AG10803 (cell line): ENCODE data around the gene CATSPERD.
A peak's percentile ranks its signal among the peaks of the same experiment; 100 is the strongest.

Source experiments
- DNase-seq: peaks from one replicate; pipeline ENCODE4 v3.0.0; 2010; ENCODE audit warnings: low read depth
- H3K4me3 ChIP-seq: 2 replicates; pipeline ENCODE4 v1.5.1; 2011; ENCODE audit warnings: mild to moderate bottlenecking, low read length, control low read depth
- TF ChIP-seq, protein P1 (sequence below): conservative IDR thresholded peaks from 2 replicates; pipeline ENCODE4 v1.5.1; 2011; ENCODE audit warnings: mild to moderate bottlenecking, low read length, control low read depth, inconsistent platforms

CATSPERD gene

DNA sequence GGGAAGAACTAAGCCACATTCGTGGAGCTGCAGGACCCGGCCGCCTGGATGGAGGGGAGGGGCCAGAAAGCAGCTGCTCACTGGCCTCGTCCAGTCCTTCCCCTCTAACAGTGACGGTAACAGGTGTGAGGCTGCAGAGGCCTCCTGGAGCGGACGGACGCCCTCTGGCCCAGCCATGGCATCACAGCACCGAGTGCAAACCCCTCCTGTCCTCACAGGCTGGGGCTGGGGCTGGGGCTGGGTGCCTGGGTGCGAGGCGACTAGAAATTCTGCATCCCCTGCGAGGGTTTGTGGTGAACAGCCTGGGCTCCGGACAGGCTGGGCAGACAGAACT is 43.7 kb upstream of the CATSPERD start:
- no peak overlapping the region for H3K4me3 ChIP-seq
- DNase-seq = no peak
- TF ChIP-seq, protein P1, sequence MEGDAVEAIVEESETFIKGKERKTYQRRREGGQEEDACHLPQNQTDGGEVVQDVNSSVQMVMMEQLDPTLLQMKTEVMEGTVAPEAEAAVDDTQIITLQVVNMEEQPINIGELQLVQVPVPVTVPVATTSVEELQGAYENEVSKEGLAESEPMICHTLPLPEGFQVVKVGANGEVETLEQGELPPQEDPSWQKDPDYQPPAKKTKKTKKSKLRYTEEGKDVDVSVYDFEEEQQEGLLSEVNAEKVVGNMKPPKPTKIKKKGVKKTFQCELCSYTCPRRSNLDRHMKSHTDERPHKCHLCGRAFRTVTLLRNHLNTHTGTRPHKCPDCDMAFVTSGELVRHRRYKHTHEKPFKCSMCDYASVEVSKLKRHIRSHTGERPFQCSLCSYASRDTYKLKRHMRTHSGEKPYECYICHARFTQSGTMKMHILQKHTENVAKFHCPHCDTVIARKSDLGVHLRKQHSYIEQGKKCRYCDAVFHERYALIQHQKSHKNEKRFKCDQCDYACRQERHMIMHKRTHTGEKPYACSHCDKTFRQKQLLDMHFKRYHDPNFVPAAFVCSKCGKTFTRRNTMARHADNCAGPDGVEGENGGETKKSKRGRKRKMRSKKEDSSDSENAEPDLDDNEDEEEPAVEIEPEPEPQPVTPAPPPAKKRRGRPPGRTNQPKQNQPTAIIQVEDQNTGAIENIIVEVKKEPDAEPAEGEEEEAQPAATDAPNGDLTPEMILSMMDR = no peak

DNA sequence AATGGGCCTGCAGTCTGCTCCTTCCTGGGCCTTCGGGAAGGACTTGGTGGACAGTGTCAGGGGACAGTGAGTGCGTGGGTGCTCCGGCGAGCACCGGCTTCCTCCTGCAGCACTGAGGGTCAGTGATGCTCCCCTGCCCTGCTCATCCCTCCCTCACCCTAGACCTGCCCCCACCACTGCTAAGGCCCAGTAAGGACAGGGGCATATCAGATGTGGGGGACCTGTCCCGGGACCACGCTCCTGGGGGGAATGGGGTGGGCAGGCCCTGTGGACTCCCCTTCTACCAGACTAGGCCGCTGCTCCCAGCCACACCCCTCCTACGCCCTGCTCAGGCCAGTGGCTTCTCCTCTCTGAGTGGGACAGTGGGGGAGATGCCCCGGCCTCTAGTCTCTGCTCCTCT is 43.3 kb upstream of the CATSPERD start:
- DNase-seq = no peak
- TF ChIP-seq, protein P1 = no peak
- H3K4me3 ChIP-seq = no peak overlapping the region

DNA sequence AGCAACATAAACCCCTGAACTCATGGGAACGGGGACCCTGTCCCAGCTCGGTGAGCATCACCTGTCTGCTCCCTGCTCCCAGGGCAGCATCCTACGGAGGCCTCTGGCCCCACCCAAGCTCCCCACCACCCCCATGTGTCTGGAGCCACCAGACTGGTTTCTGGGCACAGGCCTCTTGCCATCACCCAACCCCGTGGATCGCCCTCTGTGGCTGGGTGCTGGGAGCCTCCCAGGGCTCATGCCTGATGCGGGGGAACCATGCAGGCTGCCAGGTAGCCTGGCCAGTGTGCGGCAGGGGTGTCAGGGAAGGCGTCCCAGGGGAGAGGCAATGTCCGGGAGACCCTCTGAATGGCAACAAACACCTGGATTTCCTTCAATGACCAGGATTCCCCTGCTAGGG is 42.9 kb upstream of the CATSPERD start:
- DNase-seq = no peak
- no peak overlapping the region for H3K4me3 ChIP-seq
- TF ChIP-seq, protein P1 = no peak

DNA sequence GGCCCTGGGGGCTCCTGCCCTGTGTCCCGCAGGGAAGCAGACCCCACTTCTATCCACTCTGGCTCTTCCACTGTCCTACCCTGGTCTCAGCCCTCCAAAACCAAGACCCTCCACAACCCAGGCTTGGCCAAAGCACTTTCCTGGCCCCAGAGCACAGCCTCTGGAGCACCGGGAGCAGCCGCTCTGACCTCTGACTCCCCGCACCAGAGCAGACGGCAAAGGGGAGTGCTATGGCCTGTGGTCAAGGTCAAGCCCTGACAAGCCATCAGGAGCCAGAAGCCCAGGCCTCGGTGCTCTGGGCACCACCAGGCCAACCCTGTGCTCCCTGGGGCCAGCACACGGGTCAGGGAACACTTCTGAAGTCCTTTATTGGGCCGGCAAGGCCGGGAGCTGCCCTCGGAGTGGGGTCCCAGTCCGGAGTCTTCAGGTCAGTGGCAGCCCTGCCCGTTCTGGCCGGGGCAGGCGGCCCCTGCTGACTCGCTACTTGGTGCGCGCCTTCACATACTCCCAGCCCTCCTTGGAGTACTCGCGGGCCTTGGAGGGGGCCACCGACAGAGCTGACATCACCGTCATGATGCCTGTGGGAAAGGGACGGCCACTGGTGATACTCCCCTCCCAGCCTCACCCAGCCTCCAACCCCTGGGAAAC is 42.2 kb upstream of the CATSPERD start:
- DNase-seq = no peak
- no peak overlapping the region for H3K4me3 ChIP-seq
- TF ChIP-seq, protein P1 = no peak

DNA sequence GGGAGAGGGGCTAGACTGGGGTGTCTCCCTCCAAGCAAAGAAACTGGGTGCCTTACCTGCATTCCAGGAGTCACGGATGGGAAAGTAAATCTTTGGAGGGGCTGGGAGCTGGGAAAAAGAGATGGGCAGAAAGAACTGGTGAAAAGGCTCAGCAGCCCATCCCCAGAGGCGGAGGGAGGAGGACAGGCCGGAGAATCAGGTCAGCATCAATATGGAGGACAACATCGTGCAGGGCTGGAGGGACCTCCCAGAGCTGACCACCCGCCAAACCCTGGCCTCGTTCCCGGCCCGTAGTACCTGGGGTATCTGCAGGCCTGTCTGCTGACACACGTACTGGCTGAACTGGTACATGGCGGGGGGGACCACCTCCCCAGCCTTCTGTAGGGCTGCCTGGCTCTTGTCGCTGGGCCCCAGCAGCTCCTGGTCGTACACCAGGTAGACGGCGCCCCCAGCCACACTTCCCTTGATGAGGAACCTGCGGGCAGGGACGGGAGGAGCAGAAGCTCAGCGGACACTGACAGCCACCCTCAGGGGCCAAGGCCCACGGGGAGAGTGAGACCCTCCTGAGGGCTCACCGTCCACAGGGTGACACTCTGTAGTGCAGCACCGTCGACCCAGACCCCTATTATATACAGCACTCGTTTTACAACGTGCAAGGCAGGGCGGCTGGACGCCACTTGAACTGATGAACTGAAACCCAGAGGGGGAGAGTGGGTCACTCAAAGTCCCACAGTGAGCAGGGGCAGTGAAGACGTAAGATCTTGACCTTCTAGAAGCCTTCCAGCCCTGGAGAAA is 41.0 kb upstream of the CATSPERD start:
- TF ChIP-seq, protein P1 = no peak
- peak overlapping the region; percentile 99 for H3K4me3 ChIP-seq
- DNase-seq = no peak

DNA sequence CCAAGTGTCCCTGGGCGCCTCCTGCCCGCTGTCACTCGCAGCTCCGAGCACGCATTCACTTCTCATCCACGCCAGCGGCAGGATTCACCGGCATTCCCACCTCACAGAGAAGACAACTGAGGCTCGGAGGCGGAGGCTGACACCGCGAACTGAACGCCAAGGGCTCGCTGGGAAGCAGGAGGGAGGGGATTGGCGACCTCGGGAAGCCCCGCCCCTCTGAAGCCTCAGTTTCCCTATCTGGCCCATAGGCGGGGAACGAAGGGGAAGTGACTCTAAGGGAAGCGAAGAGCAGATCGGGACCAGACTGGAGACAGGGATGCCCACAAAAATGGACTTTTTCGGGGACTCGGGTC is 40.4 kb upstream of the CATSPERD start:
- TF ChIP-seq, protein P1 = no peak
- H3K4me3 ChIP-seq = peak overlapping the region; percentile 99
- DNase-seq = peak; percentile 24
